NCI-H1694 (cell line): ENCODE measurements around the gene L3MBTL1.
"Not testable (repeated sequence)": the region's sequence is repeated elsewhere in the genome, so short reads cannot be mapped to it uniquely, and the experiment has no call there.

ENCODE experiments used
- DNase-seq: peaks from one replicate; lab custom pipeline; 2025; lab: John Stamatoyannopoulos, UW

L3MBTL1 gene

DNA sequence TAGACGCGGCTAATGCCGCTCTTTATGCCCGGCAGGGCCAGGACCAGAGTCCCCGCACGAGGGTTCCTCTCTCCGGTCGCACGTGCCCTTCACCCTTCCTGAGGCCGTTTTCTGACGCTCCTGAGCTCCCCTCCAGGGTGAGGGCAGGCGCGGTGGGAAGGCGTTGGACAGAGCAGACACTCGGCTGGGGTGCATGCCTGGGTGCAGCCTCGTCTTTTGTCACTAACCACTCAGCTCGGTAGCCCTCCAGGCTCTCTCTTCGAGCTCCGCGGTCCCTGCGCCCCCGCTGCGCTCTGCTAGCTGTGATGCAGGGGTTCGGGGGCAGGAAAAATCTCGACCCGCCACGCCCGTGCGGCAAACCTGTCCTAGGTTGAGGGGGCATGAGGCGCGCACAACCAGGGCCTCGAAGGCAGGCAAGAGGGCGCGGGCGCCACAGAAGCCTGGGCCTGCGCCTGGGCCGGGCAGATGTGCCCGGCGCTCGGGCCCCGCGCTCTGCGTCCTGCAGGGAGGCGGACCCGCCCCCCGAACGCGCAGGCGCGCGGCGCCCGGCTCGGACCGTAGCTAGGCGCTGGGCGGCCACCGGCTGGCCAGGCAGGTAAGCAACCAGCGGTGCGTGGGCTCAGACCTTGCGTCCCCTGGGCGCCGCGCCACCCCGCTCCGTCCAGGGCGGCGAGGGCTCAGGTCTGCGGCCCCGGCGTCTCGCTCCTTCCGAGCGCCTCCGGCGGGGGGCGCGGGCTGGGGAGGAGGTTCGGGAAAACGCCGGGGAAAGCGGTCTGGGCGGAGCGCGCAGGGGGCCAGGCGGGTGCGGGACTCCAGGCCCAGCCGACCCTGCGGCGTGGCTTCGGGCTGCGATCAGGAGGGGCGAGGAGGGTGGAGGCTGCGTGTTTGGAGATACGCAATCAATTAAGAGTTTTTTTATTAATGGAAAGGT lies at the start of gene L3MBTL1:
L3MBTL1 (plus strand) TSS at position 548 of the 931 bp plus-strand sequence. CDS start 5,807 bp downstream, outside the sequence.
- no peak for DNase-seq

DNA sequence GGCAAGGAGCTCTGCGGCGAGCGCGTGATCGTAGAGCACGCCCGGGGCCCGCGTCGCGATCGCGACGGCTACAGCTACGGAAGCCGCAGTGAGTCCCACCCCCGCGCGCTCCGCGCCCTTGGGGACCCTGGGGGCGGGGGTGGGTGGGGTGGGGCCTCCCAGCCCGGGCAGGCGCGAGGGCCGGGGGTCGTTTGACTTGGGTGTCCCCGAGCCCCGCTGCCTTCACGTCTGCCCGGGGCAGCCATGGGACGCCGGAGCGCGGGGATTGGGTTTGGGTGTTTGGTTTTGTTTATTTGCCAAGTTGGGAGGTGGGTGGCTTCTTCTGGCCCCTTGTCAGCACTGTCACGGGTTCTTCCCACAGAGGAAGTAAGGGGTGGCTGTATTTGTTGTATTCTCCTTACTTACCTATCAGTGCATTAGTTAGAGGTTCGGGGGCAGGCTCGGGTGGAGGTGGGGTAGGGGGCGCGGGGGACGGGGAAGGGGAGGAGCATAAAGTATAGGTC lies 49.0 kb upstream of the L3MBTL1 start:
- DNase-seq = no peak

GRCh38 chr20:43459022-43459942 lies 48.2 kb upstream of the L3MBTL1 start:
- no peak for DNase-seq

DNA sequence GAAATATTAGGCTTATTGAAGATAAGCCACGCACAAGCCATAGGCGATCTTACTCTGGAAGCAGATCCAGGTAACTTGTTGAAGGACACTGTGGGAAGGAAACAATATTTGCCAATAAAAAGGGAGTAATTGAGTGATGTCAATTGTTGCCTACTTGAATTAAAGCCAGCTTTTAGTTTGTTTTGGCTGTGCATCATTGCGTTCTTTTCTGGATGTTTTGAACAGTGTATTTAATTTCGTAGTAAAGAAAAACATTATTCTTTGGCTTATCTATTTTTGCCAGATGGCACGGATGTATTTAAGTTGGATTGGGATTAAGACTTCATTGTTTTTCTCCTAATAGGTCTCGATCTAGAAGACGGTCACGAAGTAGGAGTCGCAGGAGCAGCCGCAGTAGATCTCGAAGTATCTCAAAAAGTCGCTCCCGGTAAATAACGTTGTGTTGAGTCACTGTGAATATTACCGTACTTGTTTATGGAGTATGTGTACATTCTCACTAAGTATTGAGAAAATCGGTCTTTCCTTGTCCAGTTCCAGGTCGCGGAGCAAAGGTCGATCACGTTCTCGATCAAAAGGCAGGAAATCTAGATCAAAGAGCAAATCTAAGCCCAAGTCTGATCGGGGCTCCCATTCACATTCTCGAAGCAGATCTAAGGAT lies 47.2 kb upstream of the L3MBTL1 start:
- DNase-seq = no peak

DNA sequence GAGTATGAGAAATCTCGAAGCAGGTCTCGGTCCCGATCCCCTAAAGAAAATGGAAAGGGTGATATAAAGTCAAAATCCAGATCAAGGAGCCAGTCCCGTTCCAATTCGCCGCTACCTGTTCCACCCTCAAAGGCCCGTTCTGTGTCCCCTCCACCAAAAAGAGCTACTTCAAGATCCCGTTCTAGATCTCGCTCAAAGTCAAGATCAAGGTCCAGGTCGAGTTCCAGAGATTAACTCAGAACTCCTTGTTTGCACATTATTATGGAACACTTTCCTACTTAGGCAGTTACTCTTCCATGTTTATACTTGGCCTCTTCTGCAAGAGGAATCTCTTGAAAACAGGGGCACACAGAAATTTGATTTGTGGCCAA lies 46.7 kb upstream of the L3MBTL1 start:
- DNase-seq = no peak

DNA sequence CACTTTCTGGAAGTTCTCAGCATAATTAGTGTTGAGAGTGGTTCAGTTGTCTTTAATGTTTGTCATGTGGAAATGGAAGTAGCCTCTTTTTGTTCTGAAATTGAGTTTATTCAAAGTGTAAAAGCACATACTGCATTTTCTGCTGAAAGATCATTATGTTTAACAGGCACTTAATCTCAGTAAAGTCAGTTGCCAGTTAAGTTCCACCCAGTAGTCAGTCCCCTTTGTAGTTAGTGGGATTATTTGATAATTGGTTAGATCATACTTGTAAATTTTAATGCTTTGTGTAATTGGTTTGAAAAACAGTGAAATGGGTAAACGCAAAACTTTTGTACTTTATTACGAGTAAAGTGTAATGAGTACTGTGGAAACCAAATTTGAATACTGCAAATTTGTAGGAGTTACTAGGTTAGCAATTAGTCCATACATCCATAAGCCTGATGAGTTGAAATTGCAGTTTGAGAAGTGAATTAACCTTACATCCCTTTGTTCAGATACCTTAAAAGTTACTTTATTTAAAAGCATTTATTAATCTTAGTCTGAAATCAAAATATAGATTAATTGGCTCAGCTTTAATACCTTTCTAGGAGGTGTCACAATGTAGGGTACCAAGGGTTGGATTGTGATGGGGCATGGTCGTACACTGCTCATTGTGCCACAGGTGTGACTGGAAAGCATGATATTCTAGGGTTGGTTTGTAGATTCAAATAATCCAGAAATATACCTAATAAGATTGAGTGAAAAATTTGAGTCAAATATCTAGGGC lies 45.4 kb upstream of the L3MBTL1 start:
- no peak for DNase-seq

- DNase-seq = no peak
These were observed 44.6 kb upstream of the L3MBTL1 start for GRCh38 chr20:43462660-43463526.

GRCh38 chr20:43463527-43464218 lies 43.8 kb upstream of the L3MBTL1 start:
- DNase-seq = no peak

DNA sequence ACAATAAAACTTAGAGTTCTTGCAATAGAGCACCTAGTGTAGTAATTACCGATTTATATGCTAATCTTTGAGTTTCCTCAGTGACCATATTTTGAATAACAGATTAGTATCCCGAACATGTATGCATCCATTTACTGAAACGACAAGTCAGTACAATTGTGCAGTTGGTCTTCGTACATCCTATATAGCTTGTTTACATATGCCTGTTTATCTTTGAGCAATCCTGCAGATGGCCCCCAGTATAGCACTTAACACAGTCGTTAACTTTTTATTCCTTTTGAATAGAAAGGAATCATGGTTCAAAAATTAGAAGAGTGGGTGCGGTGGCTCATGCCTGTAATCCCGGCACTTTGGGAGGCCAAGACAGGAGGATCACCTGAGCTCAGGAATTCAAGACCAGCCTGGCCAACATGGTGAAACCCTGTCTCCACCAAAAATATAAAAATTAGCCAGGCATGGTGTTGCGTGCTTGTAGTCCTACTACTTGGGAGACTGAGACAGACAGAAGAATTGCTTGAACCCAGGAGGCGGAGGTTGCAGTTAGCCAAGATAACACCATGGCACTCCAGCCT lies 43.2 kb upstream of the L3MBTL1 start:
- DNase-seq = no peak

GRCh38 chr20:43465625-43465943 lies 41.9 kb upstream of the L3MBTL1 start:
- DNase-seq = no peak

- no peak for DNase-seq
These were observed 39.9 kb upstream of the L3MBTL1 start for GRCh38 chr20:43467589-43467988.

GRCh38 chr20:43472671-43473380 lies 34.7 kb upstream of the L3MBTL1 start:
- DNase-seq = no peak

GRCh38 chr20:43473381-43473704 lies 34.2 kb upstream of the L3MBTL1 start:
- no peak for DNase-seq

DNA sequence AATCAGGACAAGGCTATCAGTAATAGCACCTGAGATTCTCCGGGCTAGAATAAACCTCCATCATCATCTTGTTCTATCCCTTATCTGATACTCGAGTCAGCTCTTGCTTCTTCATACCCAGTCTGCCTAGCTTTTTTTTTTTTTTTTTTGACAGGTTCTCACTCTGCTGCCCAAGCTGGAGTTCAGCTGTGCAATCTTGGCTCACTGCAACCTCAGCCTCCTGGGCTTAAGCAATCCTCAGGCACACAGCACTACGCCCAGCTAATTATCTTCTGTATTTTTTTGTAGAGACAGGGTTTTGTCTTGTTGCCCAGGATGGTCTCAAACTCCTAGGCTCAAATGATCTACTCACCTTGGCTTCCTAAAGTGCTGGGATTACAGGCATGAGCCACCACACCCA lies 30.3 kb upstream of the L3MBTL1 start:
- no peak for DNase-seq

DNA sequence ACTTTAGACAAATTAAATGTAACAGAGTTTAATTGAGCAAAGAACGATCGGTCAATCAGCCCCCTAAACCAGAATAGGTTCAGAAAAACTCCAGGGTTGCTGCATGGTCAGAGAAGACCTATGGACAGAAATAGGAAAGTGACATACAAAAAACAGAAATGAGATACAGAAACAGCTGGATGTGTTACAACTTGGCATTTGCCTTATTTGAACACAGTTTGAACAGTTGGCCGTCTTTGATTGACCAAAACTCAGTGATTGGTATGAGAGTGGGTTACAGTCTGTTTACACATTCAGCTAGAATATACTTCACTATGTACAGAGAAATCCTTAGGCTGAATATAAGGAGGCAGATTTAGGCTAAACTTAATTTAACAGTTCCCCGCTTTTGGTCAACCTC lies 29.9 kb upstream of the L3MBTL1 start:
- no peak for DNase-seq

- no peak for DNase-seq
These were observed 17.5 kb upstream of the L3MBTL1 start for GRCh38 chr20:43490038-43490437.

DNA sequence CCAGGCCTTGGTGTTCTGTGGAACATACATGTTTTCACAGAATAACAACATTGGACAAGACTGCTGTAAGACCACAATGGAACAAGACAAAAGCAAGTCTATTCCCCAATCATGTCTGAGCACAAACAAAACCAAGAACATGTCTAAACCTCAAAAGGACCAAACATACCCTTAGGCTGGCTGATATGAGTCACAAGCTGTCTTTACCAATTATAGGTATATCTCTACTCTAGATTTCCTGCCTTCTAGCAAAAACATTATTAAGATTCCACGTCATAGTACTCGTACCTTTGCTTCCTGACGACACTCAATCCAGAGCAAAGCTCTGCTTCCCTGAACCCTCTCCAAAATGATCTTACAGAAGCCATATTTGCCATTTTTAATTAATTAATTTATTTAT lies 15.4 kb upstream of the L3MBTL1 start:
- no peak for DNase-seq

GRCh38 chr20:43495388-43495787 lies 12.1 kb upstream of the L3MBTL1 start:
- DNase-seq = no peak

- not testable (repeated sequence) for DNase-seq
These were observed 5.5 kb upstream of the L3MBTL1 start for GRCh38 chr20:43502021-43502420.
